IMR-90 (cell line): ENCODE results near the gene GRM2. TPM values are rescaled to one million over a fixed set of nuclear protein-coding genes. Genes with fewer than 3 reads are reported as not detected.

Experiments
- ATAC-seq: fragments of 200-7000 bp; cut with Tn5 transposase; 2 replicates; pipeline ENCODE4 v1.9.1; 2020; ENCODE audit warnings: low read depth, mild to moderate bottlenecking, moderate library complexity
- BruUV-seq: library from RNA; stranded (reverse); fragments of 400-500 nt; replicated peaks from 2 replicates; lab custom pipeline; 2021; lab: Mats Ljungman, UMichigan
- CTCF ChIA-PET: fragments of 300-600 bp; formaldehyde crosslinking; extraction: SDS; loops from one replicate; lab custom pipeline; 2021; ENCODE audit warnings: antibody characterized with exemption; lab: Yijun Ruan, JAX
- POLR2A ChIA-PET: fragments of 300-600 bp; sonication (Branson Sonifier 250); formaldehyde crosslinking; loops from one replicate; lab custom pipeline; 2022; ENCODE audit warnings: antibody characterized with exemption; ENCODE audit not compliant: unreplicated experiment; lab: Charles Lee
- DNase-seq: peaks from one replicate; pipeline ENCODE4 v3.0.0; 2013
- H2AFZ ChIP-seq: replicated peaks from 2 replicates; pipeline ENCODE3; 2013; ENCODE audit warnings: low read length, mild to moderate bottlenecking; ENCODE audit not compliant: poor library complexity
- H2AK5ac ChIP-seq: 2 replicates; pipeline ENCODE4 v1.6.1; 2013; ENCODE audit warnings: low read depth, low read length, inconsistent platforms
- H2AK9ac ChIP-seq: replicated peaks from 2 replicates; pipeline ENCODE3; 2013; ENCODE audit warnings: mild to moderate bottlenecking, low read depth, low read length, moderate library complexity; ENCODE audit not compliant: poor library complexity
- H2BK120ac ChIP-seq: 2 replicates; pipeline ENCODE4 v1.6.1; 2013; ENCODE audit warnings: low read depth, low read length, inconsistent platforms
- H2BK15ac ChIP-seq: 3 replicates; pipeline ENCODE4 v1.6.1; 2013; ENCODE audit warnings: low read depth, low read length, inconsistent platforms
- H2BK20ac ChIP-seq: 2 replicates; pipeline ENCODE4 v1.6.1; 2013; ENCODE audit warnings: low read depth, mild to moderate bottlenecking, inconsistent platforms, low read length, moderate library complexity
- H2BK5ac ChIP-seq: 2 replicates; pipeline ENCODE4 v1.6.1; 2013; ENCODE audit warnings: mild to moderate bottlenecking, low read depth, low read length, inconsistent platforms; ENCODE audit not compliant: poor library complexity, severe bottlenecking
- H3K14ac ChIP-seq: replicated peaks from 2 replicates; pipeline ENCODE4 v1.6.1; 2013; ENCODE audit warnings: low read depth, low read length, inconsistent platforms
- H3K18ac ChIP-seq: 2 replicates; pipeline ENCODE4 v1.6.1; 2013; ENCODE audit warnings: low read depth, low read length, control low read depth
- H3K23ac ChIP-seq: 2 replicates; pipeline ENCODE4 v1.6.1; 2013; ENCODE audit warnings: low read depth, low read length, inconsistent platforms
- H3K27ac ChIP-seq: 2 replicates; pipeline ENCODE4 v1.5.1; 2013; ENCODE audit warnings: mild to moderate bottlenecking, control low read depth, low read length; ENCODE audit not compliant: insufficient read depth
- H3K27me3 ChIP-seq: 2 replicates; pipeline ENCODE4 v1.6.1; 2013; ENCODE audit warnings: low read length; ENCODE audit not compliant: control insufficient read depth, insufficient read depth
- H3K36me3 ChIP-seq: 2 replicates; pipeline ENCODE4 v1.6.1; 2013; ENCODE audit warnings: low read length, mixed read lengths; ENCODE audit not compliant: control insufficient read depth, insufficient read depth
- H3K4ac ChIP-seq: 2 replicates; pipeline ENCODE4 v1.6.1; 2013; ENCODE audit warnings: low read depth, low read length, inconsistent platforms
- H3K4me1 ChIP-seq: 2 replicates; pipeline ENCODE4 v1.6.1; 2013; ENCODE audit warnings: low read length, mixed read lengths; ENCODE audit not compliant: control insufficient read depth, insufficient read depth
- H3K4me2 ChIP-seq: 2 replicates; pipeline ENCODE4 v1.6.1; 2013; ENCODE audit warnings: low read depth, mild to moderate bottlenecking, control low read depth, low read length, moderate library complexity
- H3K4me3 ChIP-seq: 2 replicates; pipeline ENCODE4 v1.5.1; 2013; ENCODE audit warnings: low read depth, mild to moderate bottlenecking, control low read depth, low read length, moderate library complexity; ENCODE audit not compliant: insufficient read depth
- H3K56ac ChIP-seq: 2 replicates; pipeline ENCODE4 v1.6.1; 2013; ENCODE audit warnings: low read length, inconsistent platforms; ENCODE audit not compliant: insufficient read depth; ENCODE audit errors: extremely low read depth
- H3K79me1 ChIP-seq, 2 experiments: 2 replicates each; pipeline ENCODE4 v1.6.1; 2013; ENCODE audit warnings: low read length in 2 of 2, inconsistent platforms in 1 of 2, low read depth in 1 of 2
- H3K9ac ChIP-seq: 2 replicates; pipeline ENCODE4 v1.6.1; 2013; ENCODE audit warnings: low read depth, low read length, control low read depth
- H3K9me1 ChIP-seq: 2 replicates; pipeline ENCODE4 v1.6.1; 2013; ENCODE audit warnings: low read length, inconsistent platforms; ENCODE audit not compliant: insufficient read depth
- H3K9me3 ChIP-seq: 2 replicates; pipeline ENCODE4 v1.6.1; 2013; ENCODE audit warnings: low read length; ENCODE audit not compliant: control insufficient read depth, insufficient read depth
- H4K20me1 ChIP-seq: 2 replicates; pipeline ENCODE4 v1.6.1; 2013; ENCODE audit warnings: low read length, inconsistent platforms; ENCODE audit not compliant: insufficient read depth
- H4K5ac ChIP-seq: 2 replicates; pipeline ENCODE4 v1.6.1; 2013; ENCODE audit warnings: mild to moderate bottlenecking, low read depth, low read length, control low read depth
- H4K8ac ChIP-seq, 2 experiments: 2 replicates each; pipeline ENCODE4 v1.6.1; 2013; ENCODE audit warnings: low read depth in 2 of 2, low read length in 2 of 2, control low read depth in 1 of 2, inconsistent platforms in 1 of 2
- H4K91ac ChIP-seq: 2 replicates; pipeline ENCODE4 v1.6.1; 2013; ENCODE audit warnings: low read depth, low read length, inconsistent platforms; ENCODE audit not compliant: insufficient read depth
- CEBPB ChIP-seq: IDR thresholded peaks from 2 replicates; pipeline ENCODE4 v1.6.1; 2012; ENCODE audit warnings: low read depth, low read length, improper control_type of control experiment
- MAZ ChIP-seq: IDR thresholded peaks from 2 replicates; pipeline ENCODE4 v1.6.1; 2012; ENCODE audit warnings: low read depth, mild to moderate bottlenecking, low read length, improper control_type of control experiment, moderate library complexity, borderline replicate concordance
- NFE2L2 ChIP-seq: fragments of 150-350 bp; IDR thresholded peaks from 2 replicates; pipeline ENCODE4 v1.6.1; 2016; ENCODE audit warnings: low read depth, mild to moderate bottlenecking, low read length
- POLR2A ChIP-seq: IDR thresholded peaks from 2 replicates; pipeline ENCODE4 v1.6.1; 2012; ENCODE audit warnings: mild to moderate bottlenecking, low read depth, low read length
- RCOR1 ChIP-seq: IDR thresholded peaks from 2 replicates; pipeline ENCODE4 v1.6.1; 2012; ENCODE audit warnings: mild to moderate bottlenecking, low read length, improper control_type of control experiment; ENCODE audit not compliant: insufficient replicate concordance
- USF2 ChIP-seq: fragments of 150-350 bp; IDR thresholded peaks from 2 replicates; pipeline ENCODE4 v1.6.1; 2017; ENCODE audit warnings: mild to moderate bottlenecking, antibody characterized with exemption, low read length, low read depth
- WGBS, 2 experiments: methylation state at CpG; one replicate each; pipeline versions ENCODE4 v1.1.5 to v1.1.7; 2013; ENCODE audit warnings: missing lambda C conversion rate in 2 of 2; ENCODE audit not compliant: insufficient read length in 1 of 2; ENCODE audit errors: extremely low coverage in 2 of 2; 5-methylcytosine and 5-hydroxymethylcytosine counted together
- dilution Hi-C: fragments of 300-500 bp; cut with HindIII; formaldehyde crosslinking; loops from one replicate; pipeline ENCODE4 v1.14.3; 2018; ENCODE audit warnings: low sequenced_read_pairs; ENCODE audit not compliant: unreplicated experiment
- in situ Hi-C: fragments of 300-500 bp; cut with MboI; formaldehyde crosslinking; loops from 3 replicates; pipeline ENCODE4 v1.14.3; 2019; ENCODE audit warnings: low sequenced_read_pairs, inconsistent platforms, mixed read lengths
- intact Hi-C: fragments of 100-400 bp; cut with micrococcal nuclease; formaldehyde crosslinking; loops from 2 replicates; pipeline ENCODE4 v1.10.0; 2022
- polyA plus RNA-seq, 3 experiments: library from polyadenylated mRNA; depleted of rRNA; stranded (reverse); fragments of >200 nt; gene quantifications; 2 replicates each; pipeline ENCODE4 v1.2.3, GENCODE V29; 2012; ENCODE audit warnings: low replicate concordance in 1 of 3
- total RNA-seq: library from RNA; depleted of rRNA; stranded (reverse); fragments of >200 nt; gene quantifications from 2 replicates; pipeline ENCODE4 v1.2.3, GENCODE V29; 2012

The GRM2 gene
- total and polyA plus RNA-seq, 2 of the 4 experiments (the other 2 are of a cell fraction), result under 0.01 to 0.14 TPM

- intact Hi-C loops, result loop anchor here (10.0 kb wide), 1 partner anchor 170 kb away; the partner anchor contains the start of gene IQCF1
- Histone ChIP-seq H3K23ac (no peak overlapping the region), H3K27me3 (no peaks in the 10 kb centered on the region; the same call in 1 of the 2 replicates), H2AFZ (no peak overlapping the region), H2BK15ac (no peak overlapping the region), H4K91ac (no peak overlapping the region), H4K20me1 (no peaks in the 10 kb centered on the region), H3K79me1 (no peaks in the 10 kb centered on the region), H3K36me3 (no peaks in the 10 kb centered on the region), H3K4me2 (no peak overlapping the region), H2AK5ac (no peak overlapping the region), H3K27ac (no peak overlapping the region), H2BK20ac (no peak overlapping the region), H3K9me1 (no peaks in the 10 kb centered on the region), H3K4me1 (no peaks in the 10 kb centered on the region), H3K9ac (no peak overlapping the region), H2BK5ac (no peak overlapping the region), H2AK9ac (no peak overlapping the region), H3K4me3 (no peak overlapping the region), H3K14ac (no peak overlapping the region), H3K4ac (no peak overlapping the region), H3K56ac (no peak overlapping the region), H3K18ac (no peak overlapping the region), H4K8ac (no peak overlapping the region), H3K9me3 (no peaks in the 10 kb centered on the region), H2BK120ac (no peak overlapping the region), H4K5ac (no peak overlapping the region)
- in situ Hi-C loops, result no loop called here
- DNase-seq, result no peak
- CTCF ChIA-PET, result no interaction called here
- no CpG with 5 or more reads among the region's 3 CpGs for WGBS, 2 experiments
- no peak for ATAC-seq
- no TSS peak for BruUV-seq
- POLR2A ChIA-PET, result no interaction called here
- no peak for TF ChIP-seq POLR2A
- TF ChIP-seq NFE2L2, result no peak
- no peak for TF ChIP-seq CEBPB
- no peak for TF ChIP-seq MAZ
- no peak for TF ChIP-seq USF2
- TF ChIP-seq RCOR1, result no peak
- dilution Hi-C loops, result no loop called here
Observed at GRCh38 chr3:51735039-51735438, 28.2 kb downstream of the GRM2 start.
